Suprapubic skin (tissue), 4 donors: Measurements from ENCODE around the gene UGGT2. TPM values are rescaled to one million over a fixed set of nuclear protein-coding genes. Genes with fewer than 3 reads are reported as not detected.

Experiments used
- DNase-seq, 2 donors: peaks; one replicate each; pipeline ENCODE4 v3.0.0-alpha.2; 2019; ENCODE audit warnings: low spot score in 2 of 2
- H3K27ac ChIP-seq: fragments of 200-600 bp; sonication (generic); one replicate; pipeline ENCODE4 v1.5.1; 2019
- H3K27me3 ChIP-seq: fragments of 200-600 bp; sonication (generic); one replicate; pipeline ENCODE4 v1.5.1; 2019
- H3K36me3 ChIP-seq: fragments of 200-600 bp; sonication (generic); one replicate; pipeline ENCODE4 v1.5.1; 2019
- H3K4me1 ChIP-seq: fragments of 200-600 bp; sonication (generic); one replicate; pipeline ENCODE4 v1.5.1; 2019
- H3K4me3 ChIP-seq: fragments of 200-600 bp; sonication (generic); one replicate; pipeline ENCODE4 v1.5.1; 2019; ENCODE audit warnings: mild to moderate bottlenecking
- H3K9me3 ChIP-seq: fragments of 200-600 bp; sonication (generic); one replicate; pipeline ENCODE4 v1.5.1; 2019
- CTCF ChIP-seq, 2 donors: fragments of 200-600 bp in 1 of 2; fragments of 450-650 bp in 1 of 2; sonication (generic) in 1 of 2; IDR thresholded peaks; one replicate each; pipeline ENCODE4 v1.5.1; 2016 to 2019; ENCODE audit warnings: antibody characterized with exemption in 2 of 2, mild to moderate bottlenecking in 1 of 2, moderate library complexity in 1 of 2
- EP300 ChIP-seq: sonication (generic); formaldehyde crosslinking; IDR thresholded peaks from one replicate; pipeline ENCODE4 v1.6.1; 2017; ENCODE audit warnings: antibody characterized with exemption
- POLR2A ChIP-seq, 2 donors: fragments of 450-650 bp; IDR thresholded peaks; one replicate each; pipeline ENCODE4 v1.6.1; 2017; ENCODE audit warnings: antibody characterized with exemption in 2 of 2, mild to moderate bottlenecking in 2 of 2, moderate library complexity in 2 of 2
- POLR2AphosphoS5 ChIP-seq, 3 donors: sonication (generic); formaldehyde crosslinking; IDR thresholded peaks; one replicate each; pipeline ENCODE4 v1.6.1; 2017; ENCODE audit warnings: antibody characterized with exemption in 3 of 3
- WGBS: methylation state at CpG from one replicate; pipeline ENCODE4 v1.1.5; 2018; 5-methylcytosine and 5-hydroxymethylcytosine counted together
- total RNA-seq, 4 donors: library from RNA; depleted of rRNA; stranded (reverse); fragments of >200 nt; gene quantifications; one replicate each; pipeline ENCODE4 v1.1.0, GENCODE V29; 2016

Gene UGGT2
- total RNA-seq, 4 donors from 2014 or later = 11.8 to 38.9 (median 13.7) TPM

- 71% methylated on average over 2 of the region's 2 CpGs for WGBS
- TF ChIP-seq CTCF (IDR thresholded peaks at IDR 0.05) (no peak), POLR2AphosphoS5 (IDR thresholded peaks at IDR 0.05) (no peak), POLR2A (IDR thresholded peaks at IDR 0.05) (no peak), EP300 (no peak)
These were observed 20.5 kb downstream of the UGGT2 start for GRCh38 chr13:96032717-96033116.

GRCh38 chr13:96029002-96029401, 24.2 kb downstream of the UGGT2 start:
- Histone ChIP-seq H3K27me3 (no peaks in the 10 kb centered on the region), H3K4me3 (no peak overlapping the region), H3K4me1 (no peaks in the 10 kb centered on the region), H3K27ac (no peak overlapping the region), H3K9me3 (no peaks in the 10 kb centered on the region), H3K36me3 (no peaks in the 10 kb centered on the region)
- 94% methylated on average over 7 of the region's 7 CpGs for WGBS
- TF ChIP-seq POLR2A (IDR thresholded peaks at IDR 0.05) = no peak
- no peak for TF ChIP-seq POLR2AphosphoS5 (IDR thresholded peaks at IDR 0.05)
- no peak for TF ChIP-seq CTCF (IDR thresholded peaks at IDR 0.05)
- no peak for TF ChIP-seq EP300
- DNase-seq = no peak

More at GRCh38 chr13:96032717-96033116, 20.5 kb downstream of the UGGT2 start:
- H3K36me3 ChIP-seq = no peaks in the 10 kb centered on the region
- H3K27ac ChIP-seq = no peak overlapping the region
- H3K9me3 ChIP-seq = no peaks in the 10 kb centered on the region
- no peaks in the 10 kb centered on the region for H3K4me1 ChIP-seq
- no peak for DNase-seq
- H3K27me3 ChIP-seq = no peaks in the 10 kb centered on the region
- H3K4me3 ChIP-seq = no peak overlapping the region

- Histone ChIP-seq H3K4me1 (no peaks in the 10 kb centered on the region), H3K27ac (no peak overlapping the region), H3K27me3 (no peaks in the 10 kb centered on the region), H3K36me3 (no peaks in the 10 kb centered on the region), H3K4me3 (no peak overlapping the region), H3K9me3 (no peaks in the 10 kb centered on the region)
- no peak for TF ChIP-seq POLR2AphosphoS5 (IDR thresholded peaks at IDR 0.05)
- no peak for TF ChIP-seq CTCF (IDR thresholded peaks at IDR 0.05)
- TF ChIP-seq EP300 = no peak
- TF ChIP-seq POLR2A (IDR thresholded peaks at IDR 0.05) = no peak
- 96% methylated on average over 2 of the region's 2 CpGs for WGBS
- DNase-seq = no peak
These were observed 25.7 kb downstream of the UGGT2 start for GRCh38 chr13:96027496-96027895.

- no peak overlapping the region for H3K27ac ChIP-seq
- no peaks in the 10 kb centered on the region for H3K9me3 ChIP-seq
- DNase-seq = no peak
- H3K27me3 ChIP-seq = no peaks in the 10 kb centered on the region
- no peaks in the 10 kb centered on the region for H3K4me1 ChIP-seq
- no peaks in the 10 kb centered on the region for H3K36me3 ChIP-seq
- no peak overlapping the region for H3K4me3 ChIP-seq
- TF ChIP-seq EP300 = no peak
- TF ChIP-seq POLR2AphosphoS5 (IDR thresholded peaks at IDR 0.05) = no peak
- TF ChIP-seq POLR2A (IDR thresholded peaks at IDR 0.05) = no peak
- TF ChIP-seq CTCF (IDR thresholded peaks at IDR 0.05) = no peak
These were observed 27.9 kb downstream of the UGGT2 start for GRCh38 chr13:96025283-96025682.

- 87% methylated on average over 2 of the region's 2 CpGs for WGBS
- no peak for DNase-seq
- Histone ChIP-seq H3K27ac (no peak overlapping the region), H3K36me3 (peaks cover 9% of the 10 kb centered on the region), H3K4me3 (no peak overlapping the region), H3K4me1 (no peaks in the 10 kb centered on the region), H3K9me3 (no peaks in the 10 kb centered on the region), H3K27me3 (no peaks in the 10 kb centered on the region)
- TF ChIP-seq POLR2A (IDR thresholded peaks at IDR 0.05) (no peak), CTCF (IDR thresholded peaks at IDR 0.05) (no peak), EP300 (no peak), POLR2AphosphoS5 (IDR thresholded peaks at IDR 0.05) (no peak)
These were observed 32.3 kb downstream of the UGGT2 start for GRCh38 chr13:96020931-96021330.
